GM12878 (cell line): Measurements from ENCODE around the gene SLC38A4.

Source experiments
- BCLAF1 ChIP-seq: fragments of 450-650 bp; IDR thresholded peaks from 2 replicates; pipeline ENCODE4 v1.6.1; 2017; ENCODE audit warnings: antibody characterized with exemption, mild to moderate bottlenecking, moderate library complexity
- CTCF ChIP-seq, 3 experiments: IDR thresholded peaks in 2 of 3; conservative IDR thresholded peaks in 1 of 3; 2 replicates each; pipeline ENCODE4 v1.5.1; 2011; ENCODE audit warnings: low read depth in 3 of 3, low read length in 3 of 3, mild to moderate bottlenecking in 3 of 3, control low read depth in 2 of 3, moderate library complexity in 2 of 3, inconsistent platforms in 1 of 3, mixed read lengths in 1 of 3; ENCODE audit not compliant: control insufficient read depth in 2 of 3, insufficient read depth in 1 of 3; ENCODE audit errors: extremely low read depth in 1 of 3
- E4F1 ChIP-seq: fragments of 450-650 bp; IDR thresholded peaks from 2 replicates; pipeline ENCODE4 v1.6.1; 2018; ENCODE audit warnings: borderline replicate concordance, mild to moderate bottlenecking; ENCODE audit not compliant: partially characterized antibody
- EZH2 ChIP-seq: IDR thresholded peaks from 2 replicates; pipeline ENCODE4 v1.6.1; 2012; ENCODE audit warnings: low read depth, mild to moderate bottlenecking, control low read depth, inconsistent platforms, low read length, borderline replicate concordance; ENCODE audit not compliant: control insufficient read depth
- POLR2A ChIP-seq: IDR thresholded peaks from 2 replicates; pipeline ENCODE4 v1.6.1; 2011; ENCODE audit warnings: low read depth, mild to moderate bottlenecking, low read length
- RAD21 ChIP-seq: IDR thresholded peaks from 2 replicates; pipeline ENCODE4 v1.6.1; 2011; ENCODE audit warnings: mild to moderate bottlenecking, low read depth, low read length, moderate library complexity; ENCODE audit not compliant: insufficient read depth
- SIN3A ChIP-seq: IDR thresholded peaks from 2 replicates; pipeline ENCODE4 v1.6.1; 2012; ENCODE audit warnings: low read depth, low read length, improper control_type of control experiment
- SMARCA5 ChIP-seq: fragments of 450-650 bp; IDR thresholded peaks from 2 replicates; pipeline ENCODE4 v1.6.1; 2017; ENCODE audit warnings: mild to moderate bottlenecking

- no peak for TF ChIP-seq RAD21
- no peak for TF ChIP-seq CTCF (IDR thresholded peaks at IDR 0.05 in 2 of 3, conservative IDR thresholded peaks at IDR 0.05 in 1 of 3; ENCODE audit: control insufficient read depth in 2 of 3, extremely low read depth in 1 of 3, insufficient read depth in 1 of 3, low read depth in 3 of 3, low read length in 3 of 3)
- no peak for TF ChIP-seq SMARCA5
- no peak for TF ChIP-seq E4F1
- no peak for TF ChIP-seq EZH2
- no peak for TF ChIP-seq POLR2A
- no peak for TF ChIP-seq BCLAF1
- no peak for TF ChIP-seq SIN3A
These were observed 29.8 kb downstream of the SLC38A4 start for GRCh38 chr12:46795988-46796387.
